Bronchial epithelial cell (primary cell): ENCODE measurements around the gene PMEPA1. TPM values are rescaled to one million over a fixed set of nuclear protein-coding genes. Genes with fewer than 3 reads are reported as not detected.

ENCODE experiments used
- DNase-seq: peaks from one replicate; pipeline ENCODE4 v3.0.0-alpha.2; 2010; ENCODE audit warnings: low read depth
- FAIRE-seq: peaks from 2 replicates; lab custom pipeline; 2011; peaks lifted over from hg19 to GRCh38; lab: Jason Lieb, UNC
- H3K27me3 ChIP-seq: 2 replicates; pipeline ENCODE4 v1.5.1; 2011; ENCODE audit warnings: low read length; ENCODE audit not compliant: control insufficient read depth, insufficient read depth
- H3K36me3 ChIP-seq: 2 replicates; pipeline ENCODE4 v1.5.1; 2011; ENCODE audit warnings: low read length; ENCODE audit not compliant: control insufficient read depth, insufficient read depth
- H3K4me3 ChIP-seq: 2 replicates; pipeline ENCODE4 v1.5.1; 2011; ENCODE audit warnings: mild to moderate bottlenecking, low read depth, low read length, control low read depth
- total RNA-seq: library from RNA; depleted of rRNA; stranded (reverse); fragments of >200 nt; gene quantifications from 2 replicates; pipeline ENCODE4 v1.2.1, GENCODE V29; 2014
- TF ChIP-seq, protein P1 (sequence below): IDR thresholded peaks from 2 replicates; pipeline ENCODE4 v1.5.1; 2011; ENCODE audit warnings: mild to moderate bottlenecking, moderate library complexity, low read length, control low read depth, inconsistent platforms; ENCODE audit not compliant: insufficient read depth, severe bottlenecking

The PMEPA1 gene
- total RNA-seq, 1 donor from 2014 or later = 51.1 TPM

DNA sequence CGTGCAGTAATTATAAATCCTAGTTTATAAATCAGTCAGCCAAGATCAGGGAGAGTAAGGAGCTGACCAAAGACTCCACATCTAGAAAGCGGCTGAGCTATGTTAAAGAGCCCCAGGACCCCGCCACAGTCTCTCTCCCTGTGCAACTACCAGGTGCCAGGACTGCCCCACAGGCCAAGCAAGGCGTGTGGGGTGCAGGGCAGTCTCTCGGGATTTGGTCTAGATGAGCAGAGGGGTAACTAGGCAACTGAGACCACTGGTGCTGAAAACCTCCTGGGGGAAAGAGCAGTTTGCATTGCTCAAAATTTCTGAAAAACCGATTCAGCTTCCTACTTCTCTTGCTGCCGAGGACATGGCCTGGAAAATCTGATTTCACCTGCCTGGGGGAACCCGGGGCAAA is 10.4 kb downstream of the PMEPA1 start:
- Histone ChIP-seq H3K36me3 (peaks cover 3% of the 10 kb centered on the region), H3K27me3 (no peaks in the 10 kb centered on the region), H3K4me3 (no peak overlapping the region)
- TF ChIP-seq, protein P1, sequence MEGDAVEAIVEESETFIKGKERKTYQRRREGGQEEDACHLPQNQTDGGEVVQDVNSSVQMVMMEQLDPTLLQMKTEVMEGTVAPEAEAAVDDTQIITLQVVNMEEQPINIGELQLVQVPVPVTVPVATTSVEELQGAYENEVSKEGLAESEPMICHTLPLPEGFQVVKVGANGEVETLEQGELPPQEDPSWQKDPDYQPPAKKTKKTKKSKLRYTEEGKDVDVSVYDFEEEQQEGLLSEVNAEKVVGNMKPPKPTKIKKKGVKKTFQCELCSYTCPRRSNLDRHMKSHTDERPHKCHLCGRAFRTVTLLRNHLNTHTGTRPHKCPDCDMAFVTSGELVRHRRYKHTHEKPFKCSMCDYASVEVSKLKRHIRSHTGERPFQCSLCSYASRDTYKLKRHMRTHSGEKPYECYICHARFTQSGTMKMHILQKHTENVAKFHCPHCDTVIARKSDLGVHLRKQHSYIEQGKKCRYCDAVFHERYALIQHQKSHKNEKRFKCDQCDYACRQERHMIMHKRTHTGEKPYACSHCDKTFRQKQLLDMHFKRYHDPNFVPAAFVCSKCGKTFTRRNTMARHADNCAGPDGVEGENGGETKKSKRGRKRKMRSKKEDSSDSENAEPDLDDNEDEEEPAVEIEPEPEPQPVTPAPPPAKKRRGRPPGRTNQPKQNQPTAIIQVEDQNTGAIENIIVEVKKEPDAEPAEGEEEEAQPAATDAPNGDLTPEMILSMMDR = no peak
- no peak for DNase-seq
- FAIRE-seq = no peak

DNA sequence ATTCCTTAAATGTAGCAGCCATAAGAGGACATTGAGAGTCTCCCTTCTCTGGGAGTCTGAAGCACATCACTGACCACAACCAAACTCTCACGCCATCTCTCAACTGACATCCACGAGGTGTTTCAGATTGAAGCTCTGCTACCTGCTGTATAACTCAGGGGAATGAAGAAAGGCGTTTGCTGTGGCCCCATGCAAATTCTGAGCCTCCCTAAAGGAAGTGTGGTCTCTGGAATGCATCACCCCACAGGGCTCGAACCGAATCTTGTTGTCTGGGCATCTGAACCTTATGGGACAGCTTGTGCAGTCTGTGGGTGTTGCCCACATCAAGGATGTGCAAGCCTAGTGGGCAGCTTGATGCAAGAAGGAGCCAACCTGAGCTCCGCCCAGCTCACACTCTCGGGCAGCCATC is 10.9 kb downstream of the PMEPA1 start:
- no peak overlapping the region for H3K4me3 ChIP-seq
- H3K36me3 ChIP-seq = peaks cover 4% of the 10 kb centered on the region
- no peaks in the 10 kb centered on the region for H3K27me3 ChIP-seq
- peak; percentile 73 for FAIRE-seq
- TF ChIP-seq, protein P1 = no peak
- DNase-seq = peak; percentile 69

DNA sequence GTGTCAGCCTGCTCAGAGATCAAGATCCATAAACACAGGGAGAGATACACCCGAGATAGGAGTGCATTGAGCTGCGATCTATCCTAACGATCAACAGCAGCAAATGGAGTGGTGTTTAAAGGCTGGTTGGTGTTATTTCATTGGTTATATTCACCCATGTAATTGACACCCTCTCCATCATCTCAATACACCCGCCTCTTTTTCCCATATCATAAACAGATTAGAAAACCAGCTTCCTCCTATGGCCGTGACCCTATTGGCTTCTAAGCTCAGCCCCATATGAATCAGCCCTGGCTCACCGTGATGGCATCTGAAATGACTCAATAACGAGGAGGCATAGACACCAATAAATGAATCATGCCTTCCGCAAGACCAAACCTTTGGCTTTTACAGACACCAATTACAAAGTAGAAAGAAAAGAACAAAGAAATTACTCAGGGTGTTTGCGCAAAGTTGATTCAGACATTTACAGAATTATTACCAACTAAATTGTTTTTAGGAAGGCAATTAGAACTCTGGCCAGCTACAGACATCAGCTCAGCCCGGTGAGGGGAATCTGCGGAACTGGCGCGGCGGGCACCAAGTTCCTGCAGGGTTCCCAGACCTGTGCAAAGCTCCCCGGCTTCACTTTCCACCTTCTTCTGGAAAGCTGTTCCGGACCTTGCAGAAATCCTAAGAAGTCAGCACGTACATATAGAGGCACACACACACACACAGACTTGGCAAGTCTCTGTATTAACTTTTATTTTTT is 11.5 kb downstream of the PMEPA1 start:
- TF ChIP-seq, protein P1 = no peak
- DNase-seq = peak; percentile 100
- FAIRE-seq = peak; percentile 97
- H3K36me3 ChIP-seq = peaks cover 4% of the 10 kb centered on the region
- H3K4me3 ChIP-seq = no peak overlapping the region
- no peaks in the 10 kb centered on the region for H3K27me3 ChIP-seq

DNA sequence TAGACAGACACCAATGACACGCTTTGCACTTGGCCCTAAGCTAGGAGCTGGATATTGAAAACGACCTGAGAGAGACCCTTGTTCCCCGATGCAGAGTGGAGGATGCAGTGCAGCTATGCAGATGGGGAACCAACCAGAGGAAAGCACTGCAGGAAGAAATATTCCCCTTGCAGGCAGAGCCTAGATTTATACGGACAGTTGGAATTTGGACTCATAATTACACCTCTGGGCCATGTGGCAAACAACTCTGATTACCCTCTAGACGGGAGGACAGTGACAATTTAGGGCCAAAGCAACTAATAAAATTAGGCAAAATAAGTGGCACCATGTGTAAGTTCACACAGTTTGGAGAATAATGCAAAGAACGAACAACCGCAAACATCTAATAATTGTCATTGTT is 12.3 kb downstream of the PMEPA1 start:
- Histone ChIP-seq H3K27me3 (no peaks in the 10 kb centered on the region), H3K36me3 (peaks cover 3% of the 10 kb centered on the region), H3K4me3 (no peak overlapping the region)
- TF ChIP-seq, protein P1 = no peak
- DNase-seq (no peak), FAIRE-seq (no peak)

DNA sequence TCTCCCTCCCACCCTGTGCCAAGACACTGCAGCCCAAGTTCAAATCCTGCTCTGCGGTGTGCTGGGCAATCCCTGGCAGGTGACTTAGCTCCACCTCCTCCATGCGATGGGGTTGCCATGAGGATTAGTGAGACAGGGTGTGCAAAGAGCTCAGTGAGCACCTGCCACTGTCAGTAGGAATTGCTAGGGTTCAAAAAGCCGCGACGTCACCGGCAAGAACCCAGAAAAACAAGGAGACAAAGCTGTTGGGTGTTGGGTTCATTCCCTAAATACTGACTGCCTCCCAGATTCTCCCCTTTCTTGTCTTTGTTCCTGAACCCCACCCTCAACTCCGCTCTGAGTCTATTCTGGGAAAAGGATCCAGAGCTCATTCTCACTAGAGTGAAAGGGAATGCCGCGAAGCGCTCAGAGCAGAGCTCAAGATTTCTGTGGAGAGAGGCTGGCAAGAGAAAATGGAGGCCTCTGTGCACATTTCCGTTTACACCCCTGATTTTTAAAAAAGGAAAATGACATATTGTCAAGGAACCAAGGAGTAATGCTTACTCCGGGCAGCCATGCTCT is 13.3 kb downstream of the PMEPA1 start:
- Histone ChIP-seq H3K4me3 (no peak overlapping the region), H3K36me3 (peaks cover 1% of the 10 kb centered on the region), H3K27me3 (no peaks in the 10 kb centered on the region)
- no peak for DNase-seq
- TF ChIP-seq, protein P1 = no peak
- peak; percentile 28 for FAIRE-seq
